Choroid plexus epithelial cell (primary cell): ENCODE data around the gene MEPCE.
"Not testable (repeated sequence)": the region's sequence is repeated elsewhere in the genome, so short reads cannot be mapped to it uniquely, and the experiment has no call there.

Experiments
- DNase-seq: peaks from one replicate; pipeline ENCODE4 v3.0.0-alpha.2; 2010; ENCODE audit warnings: low read depth
- H3K4me3 ChIP-seq: 2 replicates; pipeline ENCODE4 v1.5.1; 2011; ENCODE audit warnings: low read depth, mild to moderate bottlenecking, control low read depth, low read length, moderate library complexity
- CTCF ChIP-seq: conservative IDR thresholded peaks from 2 replicates; pipeline ENCODE4 v1.5.1; 2011; ENCODE audit warnings: low read depth, mild to moderate bottlenecking, control low read depth, inconsistent platforms, low read length, moderate library complexity

The MEPCE gene

GRCh38 chr7:100452513-100452912 is 22.9 kb downstream of the MEPCE start:
- no peak overlapping the region for H3K4me3 ChIP-seq
- TF ChIP-seq CTCF: no peak

DNA sequence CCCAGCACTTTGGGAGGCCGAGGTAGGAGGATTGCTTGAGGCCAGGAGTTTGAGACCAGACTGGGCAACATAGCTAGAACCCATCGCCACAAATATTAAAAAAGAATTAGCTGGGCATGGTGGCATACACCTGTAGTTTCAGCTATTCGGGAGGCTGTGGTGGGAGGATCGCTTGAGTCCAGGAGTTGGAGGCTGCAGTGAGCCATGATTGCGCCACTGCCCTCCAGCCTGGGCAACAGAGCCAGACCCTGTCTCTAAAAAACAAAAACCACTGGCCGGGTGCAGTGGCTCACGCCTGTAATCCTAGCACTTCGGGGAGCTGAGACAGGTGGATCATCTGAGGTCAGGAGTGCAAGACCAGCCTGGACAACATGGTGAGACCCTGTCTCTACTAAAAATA is 24.2 kb downstream of the MEPCE start:
- not testable (repeated sequence) for DNase-seq, H3K4me3 ChIP-seq

More at GRCh38 chr7:100452513-100452912, 22.9 kb downstream of the MEPCE start:
- DNase-seq: no peak

DNA sequence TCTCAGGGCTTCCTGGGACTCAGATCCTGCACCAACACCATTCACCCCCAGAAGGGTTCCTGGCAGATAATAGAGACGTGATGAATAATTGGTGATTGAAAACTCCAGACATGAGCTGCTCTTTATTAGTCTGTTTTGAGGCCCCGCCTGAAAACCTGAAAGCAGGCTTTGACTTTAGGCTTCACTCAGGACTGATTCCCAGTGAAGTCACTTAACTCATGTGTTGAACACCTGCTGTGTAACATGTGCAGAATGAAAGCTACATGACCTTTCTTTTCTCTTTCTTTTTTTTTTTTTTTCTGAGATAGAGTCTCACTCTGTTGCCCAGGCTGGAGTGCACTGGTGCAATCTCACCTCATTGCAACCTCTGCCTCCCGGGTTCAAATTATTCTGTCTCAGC is 25.6 kb downstream of the MEPCE start:
- TF ChIP-seq CTCF: no peak
- H3K4me3 ChIP-seq: no peak overlapping the region
- no peak for DNase-seq

DNA sequence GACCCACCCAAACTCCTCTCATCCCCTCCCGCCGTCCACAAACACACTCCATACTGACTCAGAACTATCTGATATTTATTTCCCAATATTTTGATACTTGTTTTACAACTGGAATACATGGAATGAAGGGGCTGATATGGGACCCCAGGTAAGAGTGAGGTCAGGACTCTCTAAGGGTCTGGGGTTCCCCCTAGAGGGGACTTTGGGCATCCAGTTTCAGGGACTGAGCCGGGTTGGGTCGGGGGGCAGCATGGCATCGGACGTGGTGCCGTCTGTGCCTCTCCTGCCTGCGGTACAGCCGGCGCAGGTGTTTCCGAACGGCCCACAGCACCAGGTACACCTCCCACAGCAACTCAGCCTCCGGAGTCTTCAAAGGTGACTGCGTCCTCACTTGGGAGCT is 26.9 kb downstream of the MEPCE start:
- TF ChIP-seq CTCF: no peak
- DNase-seq: no peak
- no peak overlapping the region for H3K4me3 ChIP-seq

GRCh38 chr7:100457033-100457432 is 27.4 kb downstream of the MEPCE start:
- H3K4me3 ChIP-seq: no peak overlapping the region
- DNase-seq: no peak
- no peak for TF ChIP-seq CTCF

DNA sequence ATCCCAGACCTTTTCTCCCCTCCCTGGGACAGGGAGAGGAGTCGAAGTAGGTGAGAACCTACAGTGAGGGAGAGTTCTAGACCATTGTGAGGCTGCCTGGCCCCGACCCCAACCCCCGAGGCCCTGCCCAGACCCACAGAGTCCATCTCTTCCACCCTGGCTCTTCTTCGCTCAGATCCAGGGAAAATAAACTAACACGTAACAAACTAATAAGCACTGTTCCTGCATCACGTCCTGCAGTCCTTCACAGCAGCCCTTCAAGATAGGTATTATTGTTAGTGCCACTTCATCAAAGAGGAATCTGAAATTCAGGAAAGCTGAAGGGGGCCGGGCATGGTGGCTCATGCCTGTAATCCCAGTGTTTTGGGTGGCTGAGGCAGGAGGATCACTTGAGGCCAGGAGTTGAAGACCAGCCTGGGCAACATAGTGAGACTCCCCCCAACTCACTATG is 34.6 kb downstream of the MEPCE start, which contains the start of gene SPACDR:
SPACDR (minus strand) TSS at position 51 of the 451 bp plus-strand sequence. CDS start 235 bp downstream, outside the sequence.
- no peak for TF ChIP-seq CTCF
- no peak within 1 kb of the TSS for H3K4me3 ChIP-seq
- DNase-seq: no peak

DNA sequence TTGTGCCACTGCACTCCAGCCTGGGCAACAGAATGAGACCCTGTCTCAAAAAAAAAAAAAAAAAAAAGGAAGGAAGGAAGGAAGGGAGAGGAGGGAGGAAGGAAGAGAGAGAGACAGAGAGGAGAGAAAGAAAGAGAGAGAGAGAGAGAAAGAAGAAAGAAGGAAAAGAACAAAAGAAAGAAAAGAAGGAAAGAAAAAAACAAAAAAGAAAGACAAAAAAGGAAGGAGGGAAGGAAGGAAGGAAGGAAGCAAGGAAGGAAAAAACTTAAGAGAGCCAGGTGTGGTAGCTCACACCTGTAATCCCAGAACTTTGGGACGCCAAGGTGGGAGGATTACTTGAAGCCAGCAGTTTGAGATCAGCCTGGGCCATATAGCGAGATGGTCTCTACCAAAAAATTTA is 35.2 kb downstream of the MEPCE start:
- no peak for TF ChIP-seq CTCF
- DNase-seq: no peak
- no peak overlapping the region for H3K4me3 ChIP-seq
